PC-9 (cell line): ENCODE measurements around the gene ERBB4. TPM values are rescaled to one million over a fixed set of nuclear protein-coding genes. Genes with fewer than 3 reads are reported as not detected.
A peak's percentile ranks its signal among the peaks of the same experiment; 100 is the strongest.

Experiments used
- BruUV-seq: library from RNA; stranded (reverse); fragments of 400-500 nt; replicated peaks from 2 replicates; lab custom pipeline; 2021; lab: Mats Ljungman, UMichigan
- CTCF ChIA-PET: fragments of 300-600 bp; sonication (Branson Sonifier 250); formaldehyde crosslinking; loops from one replicate; lab custom pipeline; 2022; ENCODE audit warnings: antibody characterized with exemption; lab: Charles Lee
- POLR2A ChIA-PET: fragments of 300-600 bp; sonication (Branson Sonifier 250); formaldehyde crosslinking; loops from one replicate; lab custom pipeline; 2022; ENCODE audit warnings: antibody characterized with exemption; ENCODE audit not compliant: unreplicated experiment; lab: Charles Lee
- DNase-seq, 2 experiments: peaks; one replicate each; pipeline versions ENCODE4 v3.0.0 to v3.0.0-alpha.2; 2015 to 2022; ENCODE audit warnings: mixed read lengths in 1 of 2
- H2AFZ ChIP-seq: fragments of 200-600 bp; sonication (generic); 2 replicates; pipeline ENCODE4 v1.8.1; 2017; ENCODE audit warnings: antibody characterized with exemption
- H3F3A ChIP-seq: fragments of 200-600 bp; sonication (generic); 2 replicates; pipeline ENCODE4 v1.8.1; 2017; ENCODE audit warnings: antibody characterized with exemption, mild to moderate bottlenecking, low read depth; ENCODE audit not compliant: insufficient read depth
- H3K27ac ChIP-seq: fragments of 200-600 bp; sonication (generic); 2 replicates; pipeline ENCODE4 v1.6.1; 2016; ENCODE audit warnings: mixed run types
- H3K27me3 ChIP-seq: fragments of 200-600 bp; sonication (generic); 2 replicates; pipeline ENCODE4 v1.6.1; 2016; ENCODE audit warnings: low read depth, mixed run types; ENCODE audit not compliant: insufficient read depth
- H3K36me3 ChIP-seq: fragments of 200-600 bp; sonication (generic); 2 replicates; pipeline ENCODE4 v1.6.1; 2016; ENCODE audit warnings: low read depth, mixed run types
- H3K4me1 ChIP-seq: fragments of 200-600 bp; sonication (generic); replicated peaks from 2 replicates; pipeline ENCODE4 v1.6.1; 2016; ENCODE audit warnings: mixed run types; ENCODE audit not compliant: insufficient read depth
- H3K4me2 ChIP-seq: fragments of 200-600 bp; sonication (generic); 2 replicates; pipeline ENCODE4 v1.6.1; 2017; ENCODE audit warnings: mixed run types
- H3K4me3 ChIP-seq: fragments of 200-600 bp; sonication (generic); 2 replicates; pipeline ENCODE4 v1.6.1; 2016; ENCODE audit warnings: mixed run types
- H3K79me2 ChIP-seq: fragments of 200-600 bp; sonication (generic); 2 replicates; pipeline ENCODE4 v1.6.1; 2017; ENCODE audit warnings: low read depth, mixed run types
- H3K9me2 ChIP-seq: fragments of 200-600 bp; sonication (generic); 2 replicates; pipeline ENCODE4 v1.8.1; 2017; ENCODE audit warnings: mild to moderate bottlenecking; ENCODE audit not compliant: insufficient read depth
- H3K9me3 ChIP-seq: fragments of 200-600 bp; sonication (generic); 2 replicates; pipeline ENCODE4 v1.8.1; 2016; ENCODE audit warnings: low read depth; ENCODE audit not compliant: insufficient read depth
- H4K20me1 ChIP-seq: fragments of 200-600 bp; sonication (generic); 2 replicates; pipeline ENCODE4 v1.8.1; 2017; ENCODE audit not compliant: insufficient read depth
- EZH2 ChIP-seq: fragments of 200-600 bp; sonication (generic); IDR thresholded peaks from 2 replicates; pipeline ENCODE4 v1.8.0; 2017; ENCODE audit warnings: antibody characterized with exemption, low read depth
- intact Hi-C: fragments of 100-400 bp; cut with micrococcal nuclease; formaldehyde crosslinking; loops from one replicate; pipeline ENCODE4 v1.10.0; 2022; ENCODE audit not compliant: unreplicated experiment
- total RNA-seq: library from RNA; stranded (reverse); gene quantifications from 2 replicates; pipeline ENCODE4 v1.2.3, GENCODE V29; 2021
- TF ChIP-seq, protein P1 (sequence below): fragments of 200-600 bp; sonication (generic); conservative IDR thresholded peaks from 2 replicates; pipeline ENCODE4 v1.6.1; 2017; ENCODE audit warnings: mixed run types, antibody characterized with exemption, mild to moderate bottlenecking, moderate library complexity

ERBB4 gene
- total RNA-seq, 1 experiment from 2014 or later = not detected

DNA sequence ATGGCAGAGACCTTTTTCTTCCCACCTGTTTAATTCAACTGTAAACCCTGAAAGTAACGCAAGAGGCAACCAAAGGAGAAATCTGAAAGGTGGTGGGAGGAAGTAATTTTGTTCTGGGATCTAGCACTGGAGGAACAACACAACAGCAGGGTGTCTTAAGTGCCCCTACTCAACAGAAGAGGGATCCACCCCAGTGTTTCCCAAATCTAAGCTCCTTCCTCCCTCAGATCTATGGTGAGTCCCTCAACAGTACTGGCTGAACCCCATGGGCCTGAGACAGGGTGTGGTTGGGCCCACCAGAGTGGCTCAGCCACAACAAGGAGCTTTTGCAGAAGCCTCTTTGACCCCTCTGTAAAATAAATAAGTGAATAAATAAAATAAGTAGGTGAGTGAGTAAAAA, 790.3 kb downstream of the ERBB4 start:
- Histone ChIP-seq H3K4me2 (no peak overlapping the region), H3K27me3 (no peaks in the 10 kb centered on the region), H4K20me1 (no peaks in the 10 kb centered on the region), H3K4me3 (no peak overlapping the region), H2AFZ (no peak overlapping the region), H3K79me2 (no peaks in the 10 kb centered on the region), H3F3A (no peaks in the 10 kb centered on the region), H3K9me3 (no peaks in the 10 kb centered on the region), H3K36me3 (no peaks in the 10 kb centered on the region), H3K4me1 (no peaks in the 10 kb centered on the region), H3K9me2 (no peaks in the 10 kb centered on the region), H3K27ac (no peak overlapping the region)
- ChIA-PET CTCF (no interaction called here), POLR2A (no interaction called here)
- no peak for DNase-seq
- intact Hi-C loops = loop anchor here (5.0 kb wide), 1 partner anchor 399 kb away; no protein-coding TSS in a partner anchor
- TF ChIP-seq, protein P1, sequence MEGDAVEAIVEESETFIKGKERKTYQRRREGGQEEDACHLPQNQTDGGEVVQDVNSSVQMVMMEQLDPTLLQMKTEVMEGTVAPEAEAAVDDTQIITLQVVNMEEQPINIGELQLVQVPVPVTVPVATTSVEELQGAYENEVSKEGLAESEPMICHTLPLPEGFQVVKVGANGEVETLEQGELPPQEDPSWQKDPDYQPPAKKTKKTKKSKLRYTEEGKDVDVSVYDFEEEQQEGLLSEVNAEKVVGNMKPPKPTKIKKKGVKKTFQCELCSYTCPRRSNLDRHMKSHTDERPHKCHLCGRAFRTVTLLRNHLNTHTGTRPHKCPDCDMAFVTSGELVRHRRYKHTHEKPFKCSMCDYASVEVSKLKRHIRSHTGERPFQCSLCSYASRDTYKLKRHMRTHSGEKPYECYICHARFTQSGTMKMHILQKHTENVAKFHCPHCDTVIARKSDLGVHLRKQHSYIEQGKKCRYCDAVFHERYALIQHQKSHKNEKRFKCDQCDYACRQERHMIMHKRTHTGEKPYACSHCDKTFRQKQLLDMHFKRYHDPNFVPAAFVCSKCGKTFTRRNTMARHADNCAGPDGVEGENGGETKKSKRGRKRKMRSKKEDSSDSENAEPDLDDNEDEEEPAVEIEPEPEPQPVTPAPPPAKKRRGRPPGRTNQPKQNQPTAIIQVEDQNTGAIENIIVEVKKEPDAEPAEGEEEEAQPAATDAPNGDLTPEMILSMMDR = no peak
- TF ChIP-seq EZH2 = no peak
- BruUV-seq = no TSS peak

DNA sequence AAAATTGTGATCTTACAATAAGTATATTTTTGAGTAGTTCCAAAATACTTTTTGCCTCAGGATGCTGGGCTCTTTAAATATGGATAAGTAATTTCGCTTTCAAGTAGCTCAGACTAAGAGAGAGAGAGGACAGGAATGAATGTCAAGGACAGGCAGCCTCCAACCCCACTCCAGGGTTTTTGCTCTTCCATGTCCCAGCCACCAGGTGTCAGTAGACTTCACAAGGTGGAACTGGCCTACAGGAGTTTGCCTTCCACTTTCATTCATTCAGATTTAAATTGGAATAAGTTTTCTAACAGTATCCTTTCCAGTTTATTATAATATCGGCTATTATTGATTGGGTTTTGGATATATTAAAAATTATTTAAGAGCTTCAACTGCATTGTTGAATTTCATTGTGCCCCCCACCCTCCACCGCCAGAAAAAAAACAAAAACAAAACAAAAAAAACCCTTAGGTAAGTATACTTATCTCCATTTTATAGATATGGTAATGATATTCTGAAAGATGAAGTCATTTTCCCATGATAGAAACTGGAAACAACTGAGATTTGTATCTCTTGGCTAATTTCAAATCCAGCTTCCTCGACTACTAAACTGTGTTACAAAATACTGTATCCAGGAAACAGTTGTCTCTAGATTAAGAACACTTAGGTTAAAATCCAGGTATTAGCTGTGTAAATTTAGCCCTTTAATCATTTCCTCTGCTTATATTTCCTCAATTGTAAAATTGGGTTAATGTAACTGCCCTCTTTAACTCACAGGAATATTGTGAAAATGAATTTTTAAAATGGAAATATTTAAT, 793.1 kb downstream of the ERBB4 start:
- Histone ChIP-seq H3K4me3 (no peak overlapping the region), H2AFZ (no peak overlapping the region), H3K36me3 (no peaks in the 10 kb centered on the region), H4K20me1 (no peaks in the 10 kb centered on the region), H3K27ac (no peak overlapping the region), H3K9me2 (no peaks in the 10 kb centered on the region), H3K9me3 (no peaks in the 10 kb centered on the region), H3K4me2 (no peak overlapping the region), H3K27me3 (no peaks in the 10 kb centered on the region), H3F3A (no peaks in the 10 kb centered on the region), H3K4me1 (no peaks in the 10 kb centered on the region), H3K79me2 (no peaks in the 10 kb centered on the region)
- no TSS peak for BruUV-seq
- TF ChIP-seq, protein P1 = peak; percentile 79
- no peak for TF ChIP-seq EZH2
- intact Hi-C loops = loop anchor here (1.0 to 5.0 kb wide), 2 partner anchors 402 to 822 kb away; no protein-coding TSS in a partner anchor
- ChIA-PET POLR2A (no interaction called here), CTCF (interaction anchor here (0.6 kb wide), 1 partner anchor 11 kb away, joined by 3 read pairs; no protein-coding TSS in a partner anchor)
- DNase-seq = peak in 1 of 2 experiments; percentile 26

DNA sequence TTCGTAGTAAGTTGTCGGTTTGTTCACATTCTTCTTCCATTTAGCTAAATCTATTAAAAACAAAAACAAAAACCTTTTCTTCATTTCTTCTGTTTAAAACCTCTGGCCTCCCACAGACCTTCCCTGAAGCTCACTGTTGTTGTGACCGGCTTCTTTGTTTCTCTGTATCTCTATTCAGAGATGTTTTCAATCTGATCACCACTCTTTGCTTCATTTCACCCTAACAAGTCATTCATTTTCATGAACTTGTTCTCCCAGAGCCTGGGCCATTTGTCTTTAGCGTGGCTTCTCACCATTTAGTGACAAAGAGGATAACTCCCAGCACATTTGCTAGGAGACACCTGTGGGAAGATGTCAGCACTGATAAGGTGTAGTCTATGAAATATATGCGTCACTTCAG, 794.2 kb downstream of the ERBB4 start:
- no TSS peak for BruUV-seq
- intact Hi-C loops = no loop called here
- Histone ChIP-seq H4K20me1 (no peaks in the 10 kb centered on the region), H3K4me3 (no peak overlapping the region), H3K27ac (no peak overlapping the region), H3K79me2 (no peaks in the 10 kb centered on the region), H3K4me2 (no peak overlapping the region), H3K27me3 (no peaks in the 10 kb centered on the region), H2AFZ (no peak overlapping the region), H3K36me3 (no peaks in the 10 kb centered on the region), H3F3A (no peaks in the 10 kb centered on the region), H3K4me1 (no peaks in the 10 kb centered on the region), H3K9me2 (no peaks in the 10 kb centered on the region), H3K9me3 (no peaks in the 10 kb centered on the region)
- POLR2A ChIA-PET = no interaction called here
- DNase-seq = no peak
- CTCF ChIA-PET = no interaction called here
- TF ChIP-seq, protein P1 = no peak
- TF ChIP-seq EZH2 = no peak
